PC-9 (cell line): ENCODE results near the gene TBC1D22A.

Source experiments
- EZH2 ChIP-seq: fragments of 200-600 bp; sonication (generic); IDR thresholded peaks from 2 replicates; pipeline ENCODE4 v1.8.0; 2017; ENCODE audit warnings: antibody characterized with exemption, low read depth
- TF ChIP-seq, protein P1 (sequence below): fragments of 200-600 bp; sonication (generic); conservative IDR thresholded peaks from 2 replicates; pipeline ENCODE4 v1.6.1; 2017; ENCODE audit warnings: mixed run types, antibody characterized with exemption, mild to moderate bottlenecking, moderate library complexity

GRCh38 chr22:46762238-46763050, at the start of gene TBC1D22A:
- TF ChIP-seq, protein P1, sequence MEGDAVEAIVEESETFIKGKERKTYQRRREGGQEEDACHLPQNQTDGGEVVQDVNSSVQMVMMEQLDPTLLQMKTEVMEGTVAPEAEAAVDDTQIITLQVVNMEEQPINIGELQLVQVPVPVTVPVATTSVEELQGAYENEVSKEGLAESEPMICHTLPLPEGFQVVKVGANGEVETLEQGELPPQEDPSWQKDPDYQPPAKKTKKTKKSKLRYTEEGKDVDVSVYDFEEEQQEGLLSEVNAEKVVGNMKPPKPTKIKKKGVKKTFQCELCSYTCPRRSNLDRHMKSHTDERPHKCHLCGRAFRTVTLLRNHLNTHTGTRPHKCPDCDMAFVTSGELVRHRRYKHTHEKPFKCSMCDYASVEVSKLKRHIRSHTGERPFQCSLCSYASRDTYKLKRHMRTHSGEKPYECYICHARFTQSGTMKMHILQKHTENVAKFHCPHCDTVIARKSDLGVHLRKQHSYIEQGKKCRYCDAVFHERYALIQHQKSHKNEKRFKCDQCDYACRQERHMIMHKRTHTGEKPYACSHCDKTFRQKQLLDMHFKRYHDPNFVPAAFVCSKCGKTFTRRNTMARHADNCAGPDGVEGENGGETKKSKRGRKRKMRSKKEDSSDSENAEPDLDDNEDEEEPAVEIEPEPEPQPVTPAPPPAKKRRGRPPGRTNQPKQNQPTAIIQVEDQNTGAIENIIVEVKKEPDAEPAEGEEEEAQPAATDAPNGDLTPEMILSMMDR = no peak
- no peak for TF ChIP-seq EZH2
